ENCODE measurements around the gene NXT2.

DNA sequence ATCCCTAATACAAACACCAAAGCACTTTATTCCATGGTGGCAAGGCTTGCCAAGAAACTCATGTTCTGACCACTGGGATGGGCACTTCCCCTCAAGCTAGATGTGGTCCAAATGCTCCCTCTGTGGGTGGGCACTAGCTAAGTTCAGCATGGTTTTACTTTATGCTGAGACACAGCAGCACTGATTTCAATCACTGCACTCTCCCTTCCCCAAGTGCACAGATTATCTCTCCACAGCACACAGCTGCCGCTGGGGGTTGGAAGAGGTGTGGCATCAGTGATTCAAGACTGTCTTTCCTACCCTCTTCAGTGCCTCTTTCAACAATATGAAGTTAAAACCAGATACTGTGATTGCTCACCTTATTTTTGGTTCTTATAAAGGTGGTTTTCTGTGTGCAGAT lies 38.2 kb upstream of the NXT2 start:
- no peak for TF ChIP-seq POLR2A (IDR thresholded peaks at IDR 0.05)
- TF ChIP-seq CTCF (IDR thresholded peaks at IDR 0.05) = no peak

All from sigmoid colon (tissue), 3 donors.